Head of caudate nucleus (tissue), 42 donors: Measurements from ENCODE around the gene PRKAR1B.

Experiments
- DNase-seq, 42 donors: peaks; one replicate each; pipeline versions ENCODE4 v3.0.0 to v3.0.0-alpha.2; 2020 to 2021; ENCODE audit warnings: mixed read lengths in 7 of 42
- intact Hi-C: fragments of 100-400 bp; cut with DNase I; formaldehyde crosslinking; loops from one replicate; pipeline ENCODE4 v1.15.0; 2022

PRKAR1B gene

GRCh38 chr7:519484-520390, 207.3 kb downstream of the PRKAR1B start, which contains the start of gene PDGFA:
Gene PDGFA, minus strand, starts transcription at chr7:519846. Its CDS starts 845 bp downstream, at chr7:519001.
- DNase-seq: peak in 38 of 42 donors; percentile 40 to 85 (median 70)

GRCh38 chr7:518630-519483, 208.2 kb downstream of the PRKAR1B start:
- intact Hi-C loops: no loop called here
- DNase-seq: peak; percentile 64 to 95 (median 88)

More at GRCh38 chr7:519484-520390, 207.3 kb downstream of the PRKAR1B start, which contains the start of gene PDGFA:
- intact Hi-C loops: loop anchor here (5.0 to 10.0 kb wide), 3 partner anchors 75 to 208 kb away; partner anchors contain the start of genes DNAAF5 and PRKAR1B

- intact Hi-C loops: no loop called here
- DNase-seq: peak; percentile 44 to 87 (median 76)
Observed at GRCh38 chr7:517774-518629, 209.1 kb downstream of the PRKAR1B start.

- peak in 25 of 42 donors; percentile 9 to 73 (median 41) for DNase-seq
- intact Hi-C loops: no loop called here
Observed at GRCh38 chr7:516606-517456, 210.2 kb downstream of the PRKAR1B start.

- intact Hi-C loops: no loop called here
- DNase-seq: no peak
Observed at GRCh38 chr7:516216-516605, 210.9 kb downstream of the PRKAR1B start.

GRCh38 chr7:515628-516027, 211.5 kb downstream of the PRKAR1B start:
- DNase-seq: no peak
- intact Hi-C loops: no loop called here

GRCh38 chr7:514651-515598, 212.2 kb downstream of the PRKAR1B start:
- intact Hi-C loops: no loop called here
- DNase-seq: peak; percentile 54 to 91 (median 78)

- DNase-seq: no peak
- intact Hi-C loops: no loop called here
Observed at GRCh38 chr7:514242-514641, 212.8 kb downstream of the PRKAR1B start.

- intact Hi-C loops: no loop called here
- DNase-seq: peak in 8 of 42 donors; percentile 21 to 55 (median 48)
Observed at GRCh38 chr7:513521-514166, 213.4 kb downstream of the PRKAR1B start.

- intact Hi-C loops: no loop called here
- no peak for DNase-seq
Observed at GRCh38 chr7:512541-513311, 214.4 kb downstream of the PRKAR1B start.

GRCh38 chr7:512146-512510, 215.0 kb downstream of the PRKAR1B start:
- DNase-seq: no peak
- intact Hi-C loops: no loop called here

GRCh38 chr7:511476-512145, 215.5 kb downstream of the PRKAR1B start:
- DNase-seq: no peak
- intact Hi-C loops: no loop called here

GRCh38 chr7:510782-511281, 216.2 kb downstream of the PRKAR1B start:
- intact Hi-C loops: no loop called here
- no peak for DNase-seq

GRCh38 chr7:510131-510481, 217.0 kb downstream of the PRKAR1B start:
- intact Hi-C loops: no loop called here
- DNase-seq: no peak
